Mucosa of stomach (tissue), 1 donor: ENCODE results near the gene MCL1.
A peak's percentile ranks its signal among the peaks of the same experiment; 100 is the strongest.

Experiments
- H3K27me3 ChIP-seq: one replicate; pipeline ENCODE4 v1.7.0; 2013; ENCODE audit warnings: mild to moderate bottlenecking, low read length; ENCODE audit not compliant: control insufficient read depth, insufficient read depth
- H3K36me3 ChIP-seq: one replicate; pipeline ENCODE4 v1.7.0; 2013; ENCODE audit warnings: low read length; ENCODE audit not compliant: control insufficient read depth, insufficient read depth
- H3K4me1 ChIP-seq: one replicate; pipeline ENCODE4 v1.7.0; 2013; ENCODE audit warnings: mild to moderate bottlenecking, low read length; ENCODE audit not compliant: control insufficient read depth, insufficient read depth
- H3K4me3 ChIP-seq: one replicate; pipeline ENCODE4 v1.7.0; 2013; ENCODE audit warnings: low read length
- H3K9ac ChIP-seq: one replicate; pipeline ENCODE4 v1.7.0; 2013; ENCODE audit warnings: mild to moderate bottlenecking, low read length, moderate library complexity
- H3K9me3 ChIP-seq: one replicate; pipeline ENCODE4 v1.7.0; 2013; ENCODE audit warnings: mild to moderate bottlenecking, low read length, moderate library complexity; ENCODE audit not compliant: control insufficient read depth
- donor health status: Pancreatic carcinoma.

The MCL1 gene

DNA sequence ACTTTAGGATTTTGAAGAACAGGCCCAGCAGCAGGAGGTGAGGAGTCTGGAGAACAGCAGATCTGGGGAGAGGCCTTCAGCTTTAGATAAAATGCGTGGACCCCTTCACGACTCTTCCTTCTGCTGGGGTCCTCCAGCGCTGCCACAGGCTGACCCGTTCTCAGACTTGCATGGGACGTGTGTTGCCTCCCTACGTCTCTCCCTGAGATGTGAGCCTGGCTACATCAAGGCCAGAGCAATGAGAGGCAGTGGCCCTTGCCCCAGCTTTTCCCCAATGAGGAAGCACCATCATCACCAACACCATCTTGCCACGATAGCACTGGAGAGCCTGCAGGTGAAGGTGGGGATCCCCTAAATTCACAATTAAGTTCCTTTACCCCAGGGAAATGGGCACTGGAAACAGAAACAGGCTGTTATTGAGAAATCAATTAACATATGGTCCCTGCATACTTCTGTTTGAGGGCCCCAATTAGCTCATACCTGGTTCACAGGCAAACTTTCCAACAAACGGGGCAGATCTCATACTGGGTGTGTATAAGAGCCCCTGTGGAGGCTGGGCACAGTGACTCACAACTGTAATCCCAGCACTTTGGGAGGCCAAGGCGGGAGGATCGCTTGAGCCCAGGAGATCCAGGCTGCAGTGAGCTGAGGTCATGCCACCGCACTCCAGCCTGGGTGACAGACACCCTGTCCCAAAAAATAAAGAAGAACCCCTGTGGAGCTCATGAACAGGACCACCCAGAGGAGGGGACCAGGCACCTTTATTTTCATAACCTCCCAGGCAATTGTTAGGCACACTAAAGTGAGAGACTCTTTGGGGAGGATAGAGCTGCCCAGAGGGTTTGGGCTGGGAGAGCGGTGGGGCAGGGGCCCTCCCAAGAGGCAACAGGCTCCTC lies 42.3 kb downstream of the MCL1 start:
- H3K9ac ChIP-seq = peak overlapping the region; percentile 43
- no peaks in the 10 kb centered on the region for H3K9me3 ChIP-seq
- H3K4me3 ChIP-seq = no peak overlapping the region
- H3K4me1 ChIP-seq = peaks cover 22% of the 10 kb centered on the region
- H3K27me3 ChIP-seq = no peaks in the 10 kb centered on the region
- H3K36me3 ChIP-seq = no peaks in the 10 kb centered on the region

DNA sequence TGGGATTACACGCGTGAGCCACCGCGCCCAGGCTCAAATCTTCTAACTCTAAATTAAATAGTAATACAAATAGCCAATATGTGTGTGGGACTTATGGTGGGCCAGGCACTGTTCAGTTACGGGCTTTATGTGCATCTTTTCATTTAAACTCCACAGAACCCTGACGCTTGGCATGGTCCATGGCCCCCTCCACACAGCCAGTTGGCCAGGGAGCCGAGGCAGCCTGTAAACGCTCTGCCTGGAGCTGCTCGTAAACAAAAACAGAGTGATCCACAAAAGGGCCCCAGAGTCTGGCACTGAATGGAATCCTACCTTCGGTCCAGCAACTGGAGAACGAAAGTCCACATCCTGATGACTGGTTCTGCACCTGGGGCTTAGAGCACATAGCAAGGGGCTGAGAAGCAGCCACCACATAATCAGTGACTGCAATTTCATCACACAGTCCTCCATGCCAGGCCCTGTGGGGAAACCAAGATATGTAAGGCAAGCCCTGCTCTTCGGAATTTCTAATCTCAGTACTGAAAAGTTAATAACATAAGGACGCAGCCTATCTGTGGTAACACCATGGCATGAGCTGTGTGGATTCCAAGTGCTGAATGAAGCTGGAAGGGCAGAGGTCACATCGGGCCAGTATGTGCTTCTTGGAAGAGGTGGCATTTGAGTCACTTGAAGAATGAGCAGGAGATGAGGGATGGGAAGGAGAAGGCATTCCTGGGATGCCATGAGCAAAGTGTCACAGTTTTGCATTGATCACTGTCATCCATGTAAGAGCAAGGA lies 43.7 kb downstream of the MCL1 start:
- Histone ChIP-seq H3K9me3 (no peaks in the 10 kb centered on the region), H3K36me3 (no peaks in the 10 kb centered on the region), H3K9ac (no peak overlapping the region), H3K27me3 (no peaks in the 10 kb centered on the region), H3K4me3 (no peak overlapping the region), H3K4me1 (peaks cover 27% of the 10 kb centered on the region)

DNA sequence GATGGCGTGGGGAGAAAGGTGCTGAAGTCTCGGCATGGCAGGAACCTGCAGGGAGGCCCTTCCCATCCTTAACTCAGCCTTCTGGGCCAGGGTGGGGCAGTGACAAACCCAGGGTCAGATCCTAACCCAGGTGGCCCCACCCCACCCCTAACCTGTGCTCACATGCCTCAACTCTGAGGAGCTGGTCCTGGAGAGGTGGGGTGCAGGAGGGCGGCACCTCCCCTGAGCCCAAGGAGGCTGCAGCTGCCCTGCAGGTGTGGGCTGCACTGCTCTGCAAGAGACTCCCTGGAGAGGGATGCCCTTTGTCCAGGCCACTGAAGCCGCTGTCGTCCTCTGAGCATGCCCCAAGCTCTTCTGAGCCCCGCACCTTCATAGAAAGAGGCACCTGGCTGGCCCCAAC lies 45.4 kb downstream of the MCL1 start:
- H3K9ac ChIP-seq = no peak overlapping the region
- H3K4me1 ChIP-seq = peaks cover 32% of the 10 kb centered on the region
- no peaks in the 10 kb centered on the region for H3K9me3 ChIP-seq
- no peaks in the 10 kb centered on the region for H3K27me3 ChIP-seq
- no peaks in the 10 kb centered on the region for H3K36me3 ChIP-seq
- no peak overlapping the region for H3K4me3 ChIP-seq

- H3K4me1 ChIP-seq = peaks cover 37% of the 10 kb centered on the region
- no peaks in the 10 kb centered on the region for H3K27me3 ChIP-seq
- no peaks in the 10 kb centered on the region for H3K36me3 ChIP-seq
- H3K9me3 ChIP-seq = no peaks in the 10 kb centered on the region
- peak overlapping the region; percentile 20 for H3K9ac ChIP-seq
- H3K4me3 ChIP-seq = no peak overlapping the region
These were observed 46.5 kb downstream of the MCL1 start for GRCh38 chr1:150532860-150533259.

- Histone ChIP-seq H3K27me3 (no peaks in the 10 kb centered on the region), H3K9ac (no peak overlapping the region), H3K4me3 (no peak overlapping the region), H3K36me3 (no peaks in the 10 kb centered on the region), H3K9me3 (no peaks in the 10 kb centered on the region), H3K4me1 (peaks cover 32% of the 10 kb centered on the region)
These were observed 48.8 kb downstream of the MCL1 start for GRCh38 chr1:150530491-150531159.

DNA sequence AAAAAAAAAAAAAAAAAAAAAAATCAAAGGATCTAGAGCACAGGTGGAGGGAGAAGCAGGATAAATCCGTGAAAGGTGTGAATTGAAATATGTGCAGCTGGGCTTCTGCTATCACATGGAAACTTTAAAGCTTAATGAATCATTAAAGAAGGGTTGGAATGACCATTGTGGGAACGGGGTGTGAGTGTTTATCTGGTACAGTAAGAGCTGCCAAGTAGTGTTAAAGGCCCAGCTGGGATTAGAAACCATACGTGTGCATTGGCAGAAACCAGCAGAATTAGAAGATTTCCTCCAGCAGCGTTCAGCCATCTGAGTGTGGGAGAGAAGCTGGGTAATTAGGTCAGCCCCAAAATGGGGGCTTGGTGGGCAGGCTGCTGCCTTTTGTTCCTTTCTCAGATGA lies 50.4 kb downstream of the MCL1 start:
- Histone ChIP-seq H3K27me3 (no peaks in the 10 kb centered on the region), H3K4me1 (peaks cover 32% of the 10 kb centered on the region), H3K9me3 (no peaks in the 10 kb centered on the region), H3K36me3 (no peaks in the 10 kb centered on the region), H3K9ac (peak overlapping the region; percentile 43), H3K4me3 (no peak overlapping the region)

- no peak overlapping the region for H3K9ac ChIP-seq
- no peak overlapping the region for H3K4me3 ChIP-seq
- no peaks in the 10 kb centered on the region for H3K9me3 ChIP-seq
- no peaks in the 10 kb centered on the region for H3K27me3 ChIP-seq
- H3K4me1 ChIP-seq = peaks cover 27% of the 10 kb centered on the region
- H3K36me3 ChIP-seq = no peaks in the 10 kb centered on the region
These were observed 51.2 kb downstream of the MCL1 start for GRCh38 chr1:150528196-150528595.

- no peak overlapping the region for H3K4me3 ChIP-seq
- H3K36me3 ChIP-seq = no peaks in the 10 kb centered on the region
- peaks cover 8% of the 10 kb centered on the region for H3K4me1 ChIP-seq
- H3K27me3 ChIP-seq = no peaks in the 10 kb centered on the region
- H3K9ac ChIP-seq = no peak overlapping the region
- H3K9me3 ChIP-seq = no peaks in the 10 kb centered on the region
These were observed 54.1 kb downstream of the MCL1 start for GRCh38 chr1:150525348-150525747.
